ENCODE measurements around the gene MRM2.

- TF ChIP-seq TAF1 (IDR thresholded peaks at IDR 0.05; ENCODE audit: borderline replicate concordance, insufficient read depth, low read length) (no peak), POLR2AphosphoS5 (IDR thresholded peaks at IDR 0.05; ENCODE audit: low read depth, low read length) (no peak), REST (IDR thresholded peaks at IDR 0.05; ENCODE audit: insufficient read depth in 1 of 2, low read depth in 2 of 2, low read length in 2 of 2) (no peak), SIN3A (IDR thresholded peaks at IDR 0.05; ENCODE audit: borderline replicate concordance, insufficient read depth, low read length) (no peak), FOXP2 (optimal IDR thresholded peaks at IDR 0.05; ENCODE audit: borderline replicate concordance, extremely low read depth, extremely low read length, insufficient read depth) (no peak)
Measured at GRCh38 chr7:2203766-2204300, 38.2 kb downstream of the MRM2 start.

Measured in PFSK-1 (cell line).